Measurements from ENCODE around the gene HIPK1. TPM values are rescaled to one million over a fixed set of nuclear protein-coding genes. Genes with fewer than 3 reads are reported as not detected.

The HIPK1 gene
- total and polyA plus RNA-seq, 2 of the 13 experiments (the other 11 are each of a cell fraction or from before 2014, with no cell fraction given) = 20.8 to 33.4 TPM

DNA sequence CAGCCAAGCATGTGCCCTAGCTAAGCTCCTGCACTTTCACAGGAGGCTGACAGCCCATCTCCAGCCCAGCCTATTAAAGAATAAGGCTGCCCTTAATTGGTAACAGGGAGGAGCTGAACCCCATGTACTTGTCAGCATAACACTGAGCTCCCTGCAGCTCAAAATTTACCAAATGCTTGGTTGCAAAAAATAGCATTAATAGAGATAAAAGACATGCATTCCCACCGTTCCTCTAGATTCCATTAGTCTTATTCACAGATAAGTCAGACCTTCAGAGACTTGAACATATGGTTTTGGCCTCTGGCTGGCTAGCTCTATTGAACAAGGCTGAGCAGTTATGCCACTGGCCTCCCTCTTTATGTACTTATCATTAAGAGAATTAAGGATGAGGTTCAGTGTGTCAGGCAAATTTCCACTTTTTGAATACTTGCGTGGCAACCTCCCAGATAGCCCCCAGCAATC, 79.4 kb downstream of the HIPK1 start:
- no peak overlapping the region for H2AFZ ChIP-seq (ENCODE audit: low read length)
- no peak for FAIRE-seq
- TF ChIP-seq, protein P1, sequence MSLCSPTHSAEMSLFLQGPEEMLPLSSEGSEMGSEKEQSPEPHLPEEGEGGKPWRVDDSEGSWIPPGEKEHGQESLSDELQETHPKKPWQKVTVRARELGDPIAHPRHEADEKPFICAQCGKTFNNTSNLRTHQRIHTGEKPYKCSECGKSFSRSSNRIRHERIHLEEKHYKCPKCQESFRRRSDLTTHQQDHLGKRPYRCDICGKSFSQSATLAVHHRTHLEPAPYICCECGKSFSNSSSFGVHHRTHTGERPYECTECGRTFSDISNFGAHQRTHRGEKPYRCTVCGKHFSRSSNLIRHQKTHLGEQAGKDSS (CRISPR knock-in tag; IDR thresholded peaks at IDR 0.05; ENCODE audit: borderline replicate concordance, low read depth) = no peak
- TF ChIP-seq MTA1 (CRISPR knock-in tag; IDR thresholded peaks at IDR 0.05; ENCODE audit: borderline replicate concordance) = no peak
- no peak for TF ChIP-seq TEAD3 (CRISPR knock-in tag; optimal IDR thresholded peaks at IDR 0.05; ENCODE audit: borderline replicate concordance)
- no peak for TF ChIP-seq NBN (conservative IDR thresholded peaks at IDR 0.05)
- TF ChIP-seq ZNF569 (CRISPR knock-in tag; IDR thresholded peaks at IDR 0.05; ENCODE audit: borderline replicate concordance) = no peak
- no peak for TF ChIP-seq ZNF557 (CRISPR knock-in tag; IDR thresholded peaks at IDR 0.05)
- TF ChIP-seq, protein P2, sequence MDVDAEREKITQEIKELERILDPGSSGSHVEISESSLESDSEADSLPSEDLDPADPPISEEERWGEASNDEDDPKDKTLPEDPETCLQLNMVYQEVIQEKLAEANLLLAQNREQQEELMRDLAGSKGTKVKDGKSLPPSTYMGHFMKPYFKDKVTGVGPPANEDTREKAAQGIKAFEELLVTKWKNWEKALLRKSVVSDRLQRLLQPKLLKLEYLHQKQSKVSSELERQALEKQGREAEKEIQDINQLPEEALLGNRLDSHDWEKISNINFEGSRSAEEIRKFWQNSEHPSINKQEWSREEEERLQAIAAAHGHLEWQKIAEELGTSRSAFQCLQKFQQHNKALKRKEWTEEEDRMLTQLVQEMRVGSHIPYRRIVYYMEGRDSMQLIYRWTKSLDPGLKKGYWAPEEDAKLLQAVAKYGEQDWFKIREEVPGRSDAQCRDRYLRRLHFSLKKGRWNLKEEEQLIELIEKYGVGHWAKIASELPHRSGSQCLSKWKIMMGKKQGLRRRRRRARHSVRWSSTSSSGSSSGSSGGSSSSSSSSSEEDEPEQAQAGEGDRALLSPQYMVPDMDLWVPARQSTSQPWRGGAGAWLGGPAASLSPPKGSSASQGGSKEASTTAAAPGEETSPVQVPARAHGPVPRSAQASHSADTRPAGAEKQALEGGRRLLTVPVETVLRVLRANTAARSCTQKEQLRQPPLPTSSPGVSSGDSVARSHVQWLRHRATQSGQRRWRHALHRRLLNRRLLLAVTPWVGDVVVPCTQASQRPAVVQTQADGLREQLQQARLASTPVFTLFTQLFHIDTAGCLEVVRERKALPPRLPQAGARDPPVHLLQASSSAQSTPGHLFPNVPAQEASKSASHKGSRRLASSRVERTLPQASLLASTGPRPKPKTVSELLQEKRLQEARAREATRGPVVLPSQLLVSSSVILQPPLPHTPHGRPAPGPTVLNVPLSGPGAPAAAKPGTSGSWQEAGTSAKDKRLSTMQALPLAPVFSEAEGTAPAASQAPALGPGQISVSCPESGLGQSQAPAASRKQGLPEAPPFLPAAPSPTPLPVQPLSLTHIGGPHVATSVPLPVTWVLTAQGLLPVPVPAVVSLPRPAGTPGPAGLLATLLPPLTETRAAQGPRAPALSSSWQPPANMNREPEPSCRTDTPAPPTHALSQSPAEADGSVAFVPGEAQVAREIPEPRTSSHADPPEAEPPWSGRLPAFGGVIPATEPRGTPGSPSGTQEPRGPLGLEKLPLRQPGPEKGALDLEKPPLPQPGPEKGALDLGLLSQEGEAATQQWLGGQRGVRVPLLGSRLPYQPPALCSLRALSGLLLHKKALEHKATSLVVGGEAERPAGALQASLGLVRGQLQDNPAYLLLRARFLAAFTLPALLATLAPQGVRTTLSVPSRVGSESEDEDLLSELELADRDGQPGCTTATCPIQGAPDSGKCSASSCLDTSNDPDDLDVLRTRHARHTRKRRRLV (CRISPR knock-in tag; IDR thresholded peaks at IDR 0.05) = no peak
- no peak for TF ChIP-seq CBX2 (IDR thresholded peaks at IDR 0.05; ENCODE audit: low read depth, low read length)
- TF ChIP-seq CBX2 (CRISPR knock-in tag; IDR thresholded peaks at IDR 0.05; ENCODE audit: low read depth) = no peak
- no peak for TF ChIP-seq ZNF230 (CRISPR knock-in tag; IDR thresholded peaks at IDR 0.05)
- TF ChIP-seq NCOA1 (CRISPR knock-in tag; IDR thresholded peaks at IDR 0.05) = no peak
- TF ChIP-seq, protein P3, sequence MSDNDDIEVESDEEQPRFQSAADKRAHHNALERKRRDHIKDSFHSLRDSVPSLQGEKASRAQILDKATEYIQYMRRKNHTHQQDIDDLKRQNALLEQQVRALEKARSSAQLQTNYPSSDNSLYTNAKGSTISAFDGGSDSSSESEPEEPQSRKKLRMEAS (IDR thresholded peaks at IDR 0.05) = no peak
- WGBS (ENCODE audit: low lambda C conversion rate) = 39% methylated on average over 2 of the region's 2 CpGs
- no peak for ATAC-seq
- no peak overlapping the region for H3K27ac ChIP-seq (ENCODE audit: extremely low read length, insufficient read depth, low read length)
- CTCF ChIA-PET (ENCODE audit: low intra/inter-chr PET ratio, low total read pairs) = no interaction called here
- H3K4me2 ChIP-seq (ENCODE audit: low read depth, low read length) = no peak overlapping the region
- intact Hi-C loops (cut with micrococcal nuclease; ENCODE audit: unreplicated experiment) (no loop called here), in situ Hi-C loops (cut with HindIII; ENCODE audit: extremely low pct_ligation_motif_present, low pct_unique_long_range_greater_than_20kb) (no loop called here)
- 0 out of 2 replicates have a peak, but pooled peaks cover 5% of the 10 kb centered on the region for H3K4me1 ChIP-seq (ENCODE audit: insufficient read depth, low read length)
- peaks cover 0 to 5% of the 10 kb centered on the region in 2 experiments; a peak in 1 of 5 replicates for H3K27me3 ChIP-seq (ENCODE audit: control insufficient read depth in 1 of 2, insufficient read depth in 2 of 2, low read length in 2 of 2)
- H3K4me3 ChIP-seq (replicated peaks in 1 of 3; ENCODE audit: insufficient read depth in 1 of 3, low read depth in 2 of 3, low read length in 3 of 3) = no peak overlapping the region
- H3K36me3 ChIP-seq (replicated peaks in 1 of 2; ENCODE audit: control insufficient read depth in 1 of 2, insufficient read depth in 2 of 2, low read length in 2 of 2) = no peaks in the 10 kb centered on the region
- POLR2A ChIA-PET = no interaction called here
- DNase-seq (ENCODE audit: low spot score) = no peak
- H3K9me3 ChIP-seq (ENCODE audit: low read length) = no peaks in the 10 kb centered on the region
- no TSS peak for BruUV-seq (replicated peaks)
- no peaks in the 10 kb centered on the region for H3K79me2 ChIP-seq (ENCODE audit: insufficient read depth, low read length)
- no peaks in the 10 kb centered on the region for H4K20me1 ChIP-seq (ENCODE audit: insufficient read depth, low read length)
- no peak overlapping the region for H3K9ac ChIP-seq (ENCODE audit: insufficient read depth, low read depth, low read length)
